HG02798 (cell line): Measurements from ENCODE around the gene NLRP7.
"Not testable (repeated sequence)": the region's sequence is repeated elsewhere in the genome, so short reads cannot be mapped to it uniquely, and the experiment has no call there.

Experiments
- ATAC-seq: cut with Tn5 transposase; IDR thresholded peaks from one replicate; pipeline ENCODE4 v1.9.1; 2021; ENCODE audit warnings: mild to moderate bottlenecking; ENCODE audit not compliant: unreplicated experiment, poor library complexity

The NLRP7 gene

GRCh38 chr19:54947381-54947780 lies at the start of gene NLRP7:
Gene NLRP7 (minus strand): TSS chr19:54947530.
- ATAC-seq = no peak

- no peak for ATAC-seq
These were observed 48.2 kb upstream of the NLRP7 start for GRCh38 chr19:54995561-54995960.

GRCh38 chr19:54989531-54989930 lies 42.2 kb upstream of the NLRP7 start:
- not testable (repeated sequence) for ATAC-seq

GRCh38 chr19:54982562-54982961 lies 35.2 kb upstream of the NLRP7 start:
- ATAC-seq = not testable (repeated sequence)

- ATAC-seq = not testable (repeated sequence)
These were observed 26.1 kb upstream of the NLRP7 start for GRCh38 chr19:54973229-54974090.

- not testable (repeated sequence) for ATAC-seq
These were observed 24.1 kb upstream of the NLRP7 start for GRCh38 chr19:54971446-54971845.

- ATAC-seq = no peak
These were observed 22.3 kb upstream of the NLRP7 start for GRCh38 chr19:54969647-54970046.

- ATAC-seq = no peak
These were observed 20.3 kb upstream of the NLRP7 start for GRCh38 chr19:54967611-54968010.

- not testable (repeated sequence) for ATAC-seq
These were observed 17.7 kb upstream of the NLRP7 start for GRCh38 chr19:54965055-54965454.

- ATAC-seq = no peak
These were observed 12.5 kb upstream of the NLRP7 start for GRCh38 chr19:54959840-54960239.

GRCh38 chr19:54955376-54955775 lies 8.0 kb upstream of the NLRP7 start:
- no peak for ATAC-seq

GRCh38 chr19:54953345-54953713 lies 6.0 kb upstream of the NLRP7 start:
- ATAC-seq = not testable (repeated sequence)

GRCh38 chr19:54952591-54953344 lies 5.4 kb upstream of the NLRP7 start:
- ATAC-seq = no peak

GRCh38 chr19:54950580-54950979 lies 3.2 kb upstream of the NLRP7 start:
- not testable (repeated sequence) for ATAC-seq

GRCh38 chr19:54949412-54949811 lies 2.1 kb upstream of the NLRP7 start:
- no peak for ATAC-seq

- not testable (repeated sequence) for ATAC-seq
These were observed 3.5 kb downstream of the NLRP7 start for GRCh38 chr19:54943772-54944361.

- ATAC-seq = not testable (repeated sequence)
These were observed 7.8 kb downstream of the NLRP7 start for GRCh38 chr19:54939538-54939937.

- no peak for ATAC-seq
These were observed 8.4 kb downstream of the NLRP7 start for GRCh38 chr19:54938906-54939305.

GRCh38 chr19:54937926-54938325 lies 9.4 kb downstream of the NLRP7 start:
- no peak for ATAC-seq

- no peak for ATAC-seq
These were observed 19.0 kb downstream of the NLRP7 start for GRCh38 chr19:54928299-54928698.

GRCh38 chr19:54923276-54923675 lies 24.1 kb downstream of the NLRP7 start:
- no peak for ATAC-seq
